Testis (tissue), 3 donors: ENCODE results near the gene WFIKKN2. TPM values are rescaled to one million over a fixed set of nuclear protein-coding genes. Genes with fewer than 3 reads are reported as not detected.

Experiments used
- DNase-seq: peaks from one replicate; pipeline ENCODE4 v3.0.0-alpha.2; 2019
- H3K27ac ChIP-seq, 2 donors: fragments of 200-600 bp; sonication (generic); one replicate each; pipeline ENCODE4 v1.5.1; 2019
- H3K27me3 ChIP-seq: fragments of 200-600 bp; sonication (generic); one replicate; pipeline ENCODE4 v1.5.1; 2019
- H3K36me3 ChIP-seq: fragments of 200-600 bp; sonication (generic); one replicate; pipeline ENCODE4 v1.5.1; 2017; ENCODE audit warnings: low read depth; ENCODE audit errors: missing control alignments
- H3K4me1 ChIP-seq: fragments of 200-600 bp; sonication (generic); one replicate; pipeline ENCODE4 v1.5.1; 2019
- H3K4me3 ChIP-seq, 2 donors: fragments of 200-600 bp; sonication (generic); one replicate each; pipeline ENCODE4 v1.5.1; 2017 to 2019
- H3K9me3 ChIP-seq: fragments of 200-600 bp; sonication (generic); one replicate; pipeline ENCODE4 v1.5.1; 2017
- CTCF ChIP-seq, 3 experiments: fragments of 450-650 bp in 2 of 3; fragments of 200-600 bp in 1 of 3; sonication (generic) in 1 of 3; IDR thresholded peaks; one replicate each; pipeline ENCODE4 v1.5.1; 2016 to 2019; ENCODE audit warnings: antibody characterized with exemption in 3 of 3, mild to moderate bottlenecking in 2 of 3, moderate library complexity in 1 of 3
- POLR2A ChIP-seq: fragments of 450-650 bp; IDR thresholded peaks from one replicate; pipeline ENCODE4 v1.6.1; 2017; ENCODE audit warnings: antibody characterized with exemption, mild to moderate bottlenecking, moderate library complexity
- WGBS, 2 donors: methylation state at CpG; one replicate each; pipeline ENCODE4 v1.1.5; 2018; 5-methylcytosine and 5-hydroxymethylcytosine counted together
- intact Hi-C: fragments of 100-400 bp; cut with DNase I; formaldehyde crosslinking; loops from one replicate; pipeline ENCODE4 v1.15.1; 2023; ENCODE audit warnings: low total_unique reads
- polyA plus RNA-seq: library from polyadenylated mRNA; stranded (reverse); fragments of 350-450 nt; fragmentation: Illumina TruSeq; extraction: RNeasy Lipid Tissue Mini Kit (QIAGEN cat#74804); gene quantifications from one replicate; pipeline ENCODE4 v1.2.3, GENCODE V29; 2014; ENCODE audit warnings: low read depth, low replicate concordance; ENCODE audit not compliant: insufficient read depth
- total RNA-seq, 2 donors: library from RNA; depleted of rRNA; stranded (reverse); fragments of >200 nt; gene quantifications; one replicate each; pipeline ENCODE4 v1.2.3, GENCODE V29; 2016

WFIKKN2 gene
- total and polyA plus RNA-seq, 3 donors from 2014 or later: 3.7 to 7.3 (median 6.8) TPM

GRCh38 chr17:50842506-50843149 lies 7.2 kb downstream of the WFIKKN2 start:
- H3K36me3 ChIP-seq: no peaks in the 10 kb centered on the region
- WGBS, 2 donors: 76 to 88% methylated on average over 7 to 9 of the region's 9 CpGs
- DNase-seq: no peak
- no peak overlapping the region for H3K27ac ChIP-seq
- no peak overlapping the region for H3K4me3 ChIP-seq
- no peaks in the 10 kb centered on the region for H3K9me3 ChIP-seq
- intact Hi-C loops: no loop called here
- peaks cover 5% of the 10 kb centered on the region for H3K4me1 ChIP-seq
- TF ChIP-seq POLR2A (no peak), CTCF (IDR thresholded peaks at IDR 0.05) (no peak)
- no peaks in the 10 kb centered on the region for H3K27me3 ChIP-seq

- intact Hi-C loops: no loop called here
- H3K4me1 ChIP-seq: no peaks in the 10 kb centered on the region
- WGBS, 2 donors: 88 to 90% methylated on average over 15 to 16 of the region's 16 CpGs
- no peak for TF ChIP-seq POLR2A
- H3K27me3 ChIP-seq: no peaks in the 10 kb centered on the region
- no peak overlapping the region for H3K27ac ChIP-seq
- DNase-seq: no peak
- H3K9me3 ChIP-seq: no peaks in the 10 kb centered on the region
- H3K36me3 ChIP-seq: no peaks in the 10 kb centered on the region
- no peak overlapping the region for H3K4me3 ChIP-seq
Measured at GRCh38 chr17:50843150-50843905, 7.9 kb downstream of the WFIKKN2 start.

GRCh38 chr17:50844117-50844700 lies 8.8 kb downstream of the WFIKKN2 start:
- no peaks in the 10 kb centered on the region for H3K4me1 ChIP-seq
- H3K36me3 ChIP-seq: no peaks in the 10 kb centered on the region
- H3K27ac ChIP-seq: no peak overlapping the region
- no peak overlapping the region for H3K4me3 ChIP-seq
- WGBS, 2 donors: 89 to 93% methylated on average over 14 of the region's 14 CpGs
- DNase-seq: no peak
- H3K27me3 ChIP-seq: no peaks in the 10 kb centered on the region
- intact Hi-C loops: no loop called here
- TF ChIP-seq POLR2A (no peak), CTCF (IDR thresholded peaks at IDR 0.05) (no peak)
- no peaks in the 10 kb centered on the region for H3K9me3 ChIP-seq

- Histone ChIP-seq H3K4me3 (no peak overlapping the region), H3K27me3 (no peaks in the 10 kb centered on the region), H3K9me3 (no peaks in the 10 kb centered on the region), H3K36me3 (no peaks in the 10 kb centered on the region), H3K27ac (no peak overlapping the region), H3K4me1 (no peaks in the 10 kb centered on the region)
- WGBS, 2 donors: 90% methylated on average over 8 to 12 of the region's 12 CpGs
- no peak for DNase-seq
- no peak for TF ChIP-seq CTCF (IDR thresholded peaks at IDR 0.05)
- TF ChIP-seq POLR2A: no peak
- intact Hi-C loops: no loop called here
Measured at GRCh38 chr17:50845240-50846147, 10.1 kb downstream of the WFIKKN2 start.
